Smooth muscle cell (in vitro differentiated cells): ENCODE results near the gene RNLS. TPM values are rescaled to one million over a fixed set of nuclear protein-coding genes. Genes with fewer than 3 reads are reported as not detected.
A peak's percentile ranks its signal among the peaks of the same experiment; 100 is the strongest.

Experiments
- DNase-seq: peaks from one replicate; lab custom pipeline; 2025; ENCODE audit not compliant: unreplicated experiment; lab: John Stamatoyannopoulos, UW
- H2AFZ ChIP-seq: fragments of 200-600 bp; sonication (generic); 2 replicates; pipeline ENCODE4 v1.6.0; 2016; ENCODE audit warnings: antibody characterized with exemption, low read depth, mild to moderate bottlenecking
- H3F3A ChIP-seq: fragments of 200-600 bp; sonication (generic); 2 replicates; pipeline ENCODE4 v1.6.0; 2017; ENCODE audit warnings: antibody characterized with exemption, low read depth
- H3K27ac ChIP-seq: fragments of 200-600 bp; sonication (generic); 2 replicates; pipeline ENCODE4 v1.5.1; 2016; ENCODE audit warnings: low read depth, mild to moderate bottlenecking
- H3K27me3 ChIP-seq: fragments of 200-600 bp; sonication (generic); 2 replicates; pipeline ENCODE4 v1.6.1; 2016; ENCODE audit warnings: low read depth, mild to moderate bottlenecking
- H3K36me3 ChIP-seq: fragments of 200-600 bp; sonication (generic); 2 replicates; pipeline ENCODE4 v1.5.1; 2016; ENCODE audit warnings: low read depth
- H3K4me1 ChIP-seq: fragments of 200-600 bp; sonication (generic); 2 replicates; pipeline ENCODE4 v1.5.1; 2016; ENCODE audit warnings: low read depth
- H3K4me2 ChIP-seq: fragments of 200-600 bp; sonication (generic); 2 replicates; pipeline ENCODE4 v1.6.0; 2016; ENCODE audit warnings: mild to moderate bottlenecking
- H3K4me3 ChIP-seq: fragments of 200-600 bp; sonication (generic); 2 replicates; pipeline ENCODE4 v1.5.1; 2016; ENCODE audit warnings: mild to moderate bottlenecking
- H3K79me2 ChIP-seq: fragments of 200-600 bp; sonication (generic); 2 replicates; pipeline ENCODE4 v1.6.0; 2016; ENCODE audit warnings: low read depth, mild to moderate bottlenecking
- H3K9ac ChIP-seq: fragments of 200-600 bp; sonication (generic); 2 replicates; pipeline ENCODE4 v1.6.0; 2016; ENCODE audit warnings: low read depth
- H3K9me3 ChIP-seq: fragments of 200-600 bp; sonication (generic); replicated peaks from 2 replicates; pipeline ENCODE4 v1.5.1; 2016; ENCODE audit warnings: low read depth
- H4K20me1 ChIP-seq: fragments of 200-600 bp; sonication (generic); 2 replicates; pipeline ENCODE4 v1.6.0; 2016; ENCODE audit warnings: low read depth
- CTCF ChIP-seq: fragments of 200-600 bp; sonication (generic); IDR thresholded peaks from 2 replicates; pipeline ENCODE4 v1.5.1; 2017; ENCODE audit warnings: borderline replicate concordance, mild to moderate bottlenecking, antibody characterized with exemption; ENCODE audit not compliant: insufficient read depth, poor library complexity, severe bottlenecking
- WGBS: methylation state at CpG from one replicate; pipeline ENCODE4 v1.1.7; 2016; ENCODE audit warnings: low lambda C conversion rate; 5-methylcytosine and 5-hydroxymethylcytosine counted together
- polyA plus RNA-seq: library from polyadenylated mRNA; unstranded; fragments of >200 nt; fragmentation: Nextera tagmentation; extraction: Ambion mirVana; gene quantifications from 2 replicates; pipeline ENCODE4 v1.2.1, GENCODE V29; 2016
- total RNA-seq: library from RNA; depleted of rRNA; stranded (reverse); fragments of >200 nt; gene quantifications from 2 replicates; pipeline ENCODE4 v1.2.3, GENCODE V29; 2014

Gene RNLS
- total and polyA plus RNA-seq, 2 experiments from 2014 or later = 4.8 to 11.2 TPM

GRCh38 chr10:88437411-88437810, 145.7 kb downstream of the RNLS start:
- no peak for TF ChIP-seq CTCF
- H3K79me2 ChIP-seq = no peaks in the 10 kb centered on the region
- H3K4me3 ChIP-seq = no peak overlapping the region
- H4K20me1 ChIP-seq = no peaks in the 10 kb centered on the region
- no peaks in the 10 kb centered on the region for H3F3A ChIP-seq
- no peak overlapping the region for H2AFZ ChIP-seq
- H3K4me1 ChIP-seq = no peaks in the 10 kb centered on the region
- no peaks in the 10 kb centered on the region for H3K9me3 ChIP-seq
- H3K9ac ChIP-seq = no peak overlapping the region
- H3K36me3 ChIP-seq = no peaks in the 10 kb centered on the region
- H3K27me3 ChIP-seq = peaks cover 14% of the 10 kb centered on the region
- no peak overlapping the region for H3K4me2 ChIP-seq
- H3K27ac ChIP-seq = no peak overlapping the region
- DNase-seq = no peak

- Histone ChIP-seq H3F3A (no peaks in the 10 kb centered on the region), H3K4me1 (no peaks in the 10 kb centered on the region), H3K9ac (no peak overlapping the region), H2AFZ (no peak overlapping the region), H4K20me1 (no peaks in the 10 kb centered on the region), H3K27ac (no peak overlapping the region), H3K79me2 (no peaks in the 10 kb centered on the region), H3K27me3 (peaks cover 20% of the 10 kb centered on the region), H3K36me3 (no peaks in the 10 kb centered on the region), H3K4me2 (no peak overlapping the region), H3K4me3 (no peak overlapping the region), H3K9me3 (no peaks in the 10 kb centered on the region)
- 89% methylated on average over 2 of the region's 2 CpGs for WGBS
- no peak for DNase-seq
- no peak for TF ChIP-seq CTCF
Observed at GRCh38 chr10:88433565-88434186, 149.4 kb downstream of the RNLS start.

GRCh38 chr10:88431103-88431502, 152.0 kb downstream of the RNLS start:
- no peak overlapping the region for H3K27ac ChIP-seq
- H3K9me3 ChIP-seq = no peaks in the 10 kb centered on the region
- H3K79me2 ChIP-seq = no peaks in the 10 kb centered on the region
- H3K4me2 ChIP-seq = no peak overlapping the region
- H3K36me3 ChIP-seq = no peaks in the 10 kb centered on the region
- H3F3A ChIP-seq = no peaks in the 10 kb centered on the region
- 95% methylated on average over 1 of the region's 1 CpG for WGBS
- no peak for TF ChIP-seq CTCF
- H3K9ac ChIP-seq = no peak overlapping the region
- H3K27me3 ChIP-seq = peaks cover 33% of the 10 kb centered on the region
- no peak overlapping the region for H2AFZ ChIP-seq
- no peak overlapping the region for H3K4me3 ChIP-seq
- DNase-seq = no peak
- no peaks in the 10 kb centered on the region for H4K20me1 ChIP-seq
- peaks cover 5% of the 10 kb centered on the region for H3K4me1 ChIP-seq

- WGBS = 96% methylated on average over 1 of the region's 1 CpG
- Histone ChIP-seq H4K20me1 (no peaks in the 10 kb centered on the region), H2AFZ (no peak overlapping the region), H3K4me3 (no peak overlapping the region), H3K9ac (no peak overlapping the region), H3K4me2 (peak overlapping the region; percentile 25), H3K4me1 (peaks cover 5% of the 10 kb centered on the region), H3K27me3 (peaks cover 43% of the 10 kb centered on the region), H3K36me3 (no peaks in the 10 kb centered on the region), H3K79me2 (no peaks in the 10 kb centered on the region), H3K9me3 (no peaks in the 10 kb centered on the region), H3F3A (no peaks in the 10 kb centered on the region), H3K27ac (no peak overlapping the region)
- no peak for DNase-seq
- no peak for TF ChIP-seq CTCF
Observed at GRCh38 chr10:88428976-88429375, 154.1 kb downstream of the RNLS start.
